GM18526 (cell line): Measurements from ENCODE around the gene LNPEP.

Experiments
- POLR2A ChIP-seq: IDR thresholded peaks from 3 replicates; pipeline ENCODE4 v1.6.1; 2011; ENCODE audit not compliant: insufficient read length; ENCODE audit errors: extremely low read depth

The LNPEP gene

GRCh38 chr5:96942911-96943310 is 7.0 kb downstream of the LNPEP start:
- TF ChIP-seq POLR2A = no peak

DNA sequence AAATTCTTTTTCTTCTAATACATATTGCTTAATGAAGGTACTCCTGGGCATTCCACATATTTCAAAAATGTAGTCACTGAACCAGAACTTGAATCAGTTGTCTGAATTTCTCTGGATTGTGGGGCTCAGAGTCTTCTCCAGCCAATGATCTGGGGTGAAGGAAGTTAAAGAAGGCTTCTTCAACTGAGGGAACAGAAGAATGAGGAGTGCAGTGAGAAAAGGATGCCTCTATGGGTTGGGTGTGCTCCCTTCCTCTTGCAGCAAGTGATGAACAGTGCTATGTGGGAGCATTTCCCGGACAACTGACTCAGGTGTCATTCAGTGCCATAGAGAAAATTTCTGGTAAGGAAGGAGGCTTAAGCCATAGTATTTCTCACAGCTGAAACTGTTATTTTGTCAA is 7.9 kb downstream of the LNPEP start:
- no peak for TF ChIP-seq POLR2A

DNA sequence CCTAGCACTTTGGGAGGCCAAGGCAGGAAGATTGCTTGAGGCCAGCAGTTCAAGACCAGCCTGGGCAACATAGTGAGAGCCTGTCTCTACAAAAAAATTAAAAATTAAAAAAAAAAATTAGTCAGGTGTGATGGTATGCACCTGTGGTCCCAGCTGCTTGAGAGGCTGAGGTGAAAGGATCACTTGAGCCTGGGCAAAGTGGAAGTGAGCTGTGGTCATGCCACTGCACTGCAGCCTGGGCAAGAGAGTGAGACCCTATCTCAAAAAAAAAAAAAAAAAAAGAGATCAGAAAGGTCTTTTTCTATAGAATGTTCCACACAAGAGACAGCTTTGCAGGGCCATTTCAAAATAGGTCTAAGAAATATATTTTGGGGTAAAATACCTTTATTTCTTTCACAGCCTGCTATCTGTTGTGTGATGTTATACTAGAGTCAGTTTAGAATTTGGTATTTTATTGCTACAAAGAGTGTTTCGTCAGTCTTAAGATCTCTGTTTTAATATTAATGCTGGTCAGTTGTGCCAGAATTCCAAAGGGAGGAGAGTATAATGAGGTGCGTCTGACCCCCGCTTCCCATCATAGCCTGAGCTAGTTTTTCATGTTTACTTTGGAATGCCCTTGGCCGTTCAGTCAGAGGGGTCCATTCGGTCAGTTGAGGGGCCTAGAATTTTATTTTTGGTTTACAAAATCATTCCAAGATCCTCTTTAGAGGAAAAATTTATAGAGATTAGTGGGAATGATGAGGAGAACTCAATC is 9.4 kb downstream of the LNPEP start:
- no peak for TF ChIP-seq POLR2A

- TF ChIP-seq POLR2A = no peak
Observed at GRCh38 chr5:96946381-96946780, 10.5 kb downstream of the LNPEP start.

DNA sequence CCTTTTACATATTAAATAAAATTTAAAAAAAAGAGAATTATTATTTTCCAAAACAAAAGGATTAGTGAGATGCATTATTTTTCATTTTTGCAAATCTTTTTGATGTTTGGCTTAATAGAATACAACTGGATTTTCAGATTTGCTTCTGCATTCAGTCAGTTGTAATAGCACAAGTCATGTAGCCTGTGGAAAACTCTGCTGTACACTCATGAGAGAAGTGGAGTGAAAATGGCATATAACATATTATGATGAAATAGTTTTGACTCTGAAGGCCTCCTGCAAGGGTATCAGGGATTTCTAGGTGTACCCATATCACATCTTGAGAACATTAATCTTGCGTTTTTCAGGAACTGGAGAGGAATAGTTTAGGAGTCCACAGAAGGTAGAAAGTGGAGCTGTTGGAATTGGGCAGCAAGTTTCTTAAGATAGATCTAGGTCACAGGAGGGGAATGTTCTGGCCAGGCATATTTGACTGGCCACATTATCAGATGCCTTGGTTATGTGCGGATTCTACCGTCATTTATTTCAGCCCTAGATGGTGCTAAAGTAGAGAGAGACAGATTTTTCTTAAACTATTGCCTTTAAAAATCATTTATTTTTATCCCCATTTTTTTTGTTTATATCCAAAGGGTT is 16.4 kb downstream of the LNPEP start:
- TF ChIP-seq POLR2A = no peak

GRCh38 chr5:96952974-96953730 is 17.3 kb downstream of the LNPEP start:
- TF ChIP-seq POLR2A = no peak

- TF ChIP-seq POLR2A = no peak
Observed at GRCh38 chr5:96957254-96958049, 21.6 kb downstream of the LNPEP start.

- no peak for TF ChIP-seq POLR2A
Observed at GRCh38 chr5:96958977-96959376, 23.1 kb downstream of the LNPEP start.

GRCh38 chr5:96961053-96961452 is 25.2 kb downstream of the LNPEP start:
- no peak for TF ChIP-seq POLR2A

- TF ChIP-seq POLR2A = no peak
Observed at GRCh38 chr5:96962540-96962991, 26.7 kb downstream of the LNPEP start.

- no peak for TF ChIP-seq POLR2A
Observed at GRCh38 chr5:96963267-96963666, 27.4 kb downstream of the LNPEP start.

GRCh38 chr5:96966801-96967200 is 30.9 kb downstream of the LNPEP start:
- TF ChIP-seq POLR2A = no peak

- TF ChIP-seq POLR2A = no peak
Observed at GRCh38 chr5:96967400-96967799, 31.5 kb downstream of the LNPEP start.

DNA sequence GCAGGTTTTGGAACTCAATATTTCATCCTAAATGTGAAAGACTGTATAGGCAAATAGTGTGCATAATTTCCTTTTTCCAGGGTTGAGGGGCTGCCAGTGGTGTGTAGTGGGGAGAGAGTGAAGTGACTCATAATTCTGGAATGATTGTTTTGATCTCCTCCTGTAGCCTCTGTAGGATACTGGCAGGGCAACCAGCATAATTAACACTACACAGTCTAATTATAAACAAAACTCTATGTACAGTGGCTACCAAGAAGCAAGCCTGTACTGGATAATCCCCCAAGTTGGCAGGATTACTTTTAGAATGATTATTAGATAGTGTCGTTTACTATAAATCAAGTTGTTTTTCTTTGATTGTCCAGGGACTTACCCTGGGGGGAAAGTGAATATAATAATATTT is 32.2 kb downstream of the LNPEP start:
- TF ChIP-seq POLR2A = no peak

- TF ChIP-seq POLR2A = no peak
Observed at GRCh38 chr5:96968614-96969013, 32.7 kb downstream of the LNPEP start.
